Measurements from ENCODE around the gene AHCYL2.
A peak's percentile ranks its signal among the peaks of the same experiment; 100 is the strongest.

The AHCYL2 gene

DNA sequence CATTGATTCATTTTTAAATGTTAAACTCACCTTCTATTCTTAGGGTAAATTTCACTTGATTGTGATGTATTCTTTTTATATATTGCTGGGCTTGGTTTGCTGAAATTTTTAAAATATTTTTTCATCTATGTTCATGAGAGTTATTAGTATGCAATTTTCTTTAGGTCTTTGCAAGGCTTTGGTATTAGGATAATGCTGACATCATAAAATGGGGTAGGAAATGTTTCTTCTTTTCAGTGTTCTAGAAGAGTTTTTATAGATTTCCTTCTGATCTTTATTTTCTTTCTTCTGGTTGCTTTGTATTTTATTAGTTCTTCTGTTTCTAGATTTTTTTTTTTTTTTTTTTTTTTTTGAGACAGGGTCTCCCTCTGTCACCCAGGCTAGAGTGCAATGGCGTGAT lies 56.3 kb downstream of the AHCYL2 start:
- no peak for DNase-seq
- Histone ChIP-seq H3K27me3 (replicated peaks) (no peaks in the 10 kb centered on the region), H3K27ac (no peak overlapping the region), H3K4me3 (ENCODE audit: low read depth, low read length) (no peak overlapping the region), H3K36me3 (replicated peaks) (no peaks in the 10 kb centered on the region)
- in situ Hi-C loops (cut with HindIII; ENCODE audit: low pct_ligation_motif_present, low sequenced_read_pairs), result no loop called here
- TF ChIP-seq CTCF (IDR thresholded peaks at IDR 0.05; ENCODE audit: low read depth, low read length, missing control alignments), result no peak

DNA sequence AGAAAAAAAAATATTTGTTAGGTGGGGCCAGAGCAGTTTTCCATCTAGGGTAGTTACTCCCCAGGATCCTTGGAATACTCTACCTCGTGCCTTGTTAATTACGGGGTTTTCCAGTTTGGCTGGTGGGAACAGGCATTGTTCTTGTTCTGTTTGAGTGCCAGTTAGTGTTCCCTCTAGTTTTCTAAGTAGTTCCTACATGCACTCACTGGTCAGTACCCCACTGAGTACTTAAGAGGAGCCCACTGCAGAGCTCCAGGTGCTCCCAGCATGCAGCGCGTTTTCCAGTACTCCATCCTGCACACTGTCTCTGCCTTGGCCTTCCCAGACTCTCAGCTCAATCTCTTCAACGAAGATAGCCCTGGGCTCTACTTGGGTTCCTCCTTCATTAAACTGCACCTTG lies 58.0 kb downstream of the AHCYL2 start:
- no peak for DNase-seq
- no peak for TF ChIP-seq CTCF (IDR thresholded peaks at IDR 0.05; ENCODE audit: low read depth, low read length, missing control alignments)
- no peak overlapping the region for H3K4me3 ChIP-seq (ENCODE audit: low read depth, low read length)
- no peak overlapping the region for H3K27ac ChIP-seq
- no peaks in the 10 kb centered on the region for H3K36me3 ChIP-seq (replicated peaks)
- no peaks in the 10 kb centered on the region for H3K27me3 ChIP-seq (replicated peaks)
- in situ Hi-C loops (cut with HindIII; ENCODE audit: low pct_ligation_motif_present, low sequenced_read_pairs), result no loop called here

GRCh38 chr7:129283936-129284335 lies 59.1 kb downstream of the AHCYL2 start:
- H3K27ac ChIP-seq, result no peak overlapping the region
- no peaks in the 10 kb centered on the region for H3K36me3 ChIP-seq (replicated peaks)
- no peaks in the 10 kb centered on the region for H3K27me3 ChIP-seq (replicated peaks)
- no peak overlapping the region for H3K4me3 ChIP-seq (ENCODE audit: low read depth, low read length)
- no peak for DNase-seq
- TF ChIP-seq CTCF (IDR thresholded peaks at IDR 0.05; ENCODE audit: low read depth, low read length, missing control alignments), result no peak
- in situ Hi-C loops (cut with HindIII; ENCODE audit: low pct_ligation_motif_present, low sequenced_read_pairs), result no loop called here

DNA sequence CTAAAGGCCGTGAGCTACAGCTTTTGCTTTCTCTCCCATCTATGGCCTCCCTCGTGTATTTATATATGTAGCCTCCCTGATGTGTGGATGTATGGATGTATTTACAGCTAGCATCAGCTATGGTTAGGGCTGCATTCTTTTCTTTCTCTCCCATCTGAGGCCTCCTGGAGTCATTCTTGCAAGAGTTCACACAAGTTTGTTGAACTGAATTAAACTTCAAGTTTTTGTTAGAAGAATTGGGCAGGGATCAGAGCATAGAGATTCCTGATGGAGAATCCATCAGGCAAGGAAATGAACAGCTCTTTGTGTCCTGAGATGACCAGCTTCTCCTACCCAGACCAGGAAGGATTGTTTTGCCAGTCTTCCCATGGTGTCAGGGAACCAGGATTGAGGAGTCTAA lies 60.3 kb downstream of the AHCYL2 start:
- H3K4me3 ChIP-seq (ENCODE audit: low read depth, low read length), result no peak overlapping the region
- no peak overlapping the region for H3K27ac ChIP-seq
- DNase-seq, result no peak
- no peaks in the 10 kb centered on the region for H3K27me3 ChIP-seq (replicated peaks)
- H3K36me3 ChIP-seq (replicated peaks), result no peaks in the 10 kb centered on the region
- TF ChIP-seq CTCF (IDR thresholded peaks at IDR 0.05; ENCODE audit: low read depth, low read length, missing control alignments), result no peak
- in situ Hi-C loops (cut with HindIII; ENCODE audit: low pct_ligation_motif_present, low sequenced_read_pairs), result no loop called here

DNA sequence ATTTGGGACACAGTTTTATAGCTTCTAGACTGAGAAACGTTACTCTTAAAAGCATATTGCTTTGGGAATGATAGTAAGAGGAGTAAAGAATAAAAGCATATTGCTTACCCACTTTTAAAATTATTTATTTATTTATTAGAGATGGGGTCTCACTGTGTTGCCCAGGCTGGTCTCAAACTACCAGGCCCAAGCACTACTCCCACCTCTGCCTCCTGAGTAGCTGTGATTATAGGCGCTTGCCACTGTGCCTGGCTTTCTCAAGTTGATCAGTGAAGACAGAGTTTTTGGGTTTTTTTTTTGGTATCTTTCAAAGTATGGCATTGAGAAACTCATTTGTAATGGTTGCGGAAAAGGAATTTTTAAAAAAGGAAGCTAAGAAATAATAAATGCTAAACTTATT lies 68.0 kb downstream of the AHCYL2 start:
- no peaks in the 10 kb centered on the region for H3K27me3 ChIP-seq (replicated peaks)
- in situ Hi-C loops (cut with HindIII; ENCODE audit: low pct_ligation_motif_present, low sequenced_read_pairs), result no loop called here
- DNase-seq, result no peak
- H3K36me3 ChIP-seq (replicated peaks), result no peaks in the 10 kb centered on the region
- no peak for TF ChIP-seq CTCF (IDR thresholded peaks at IDR 0.05; ENCODE audit: low read depth, low read length, missing control alignments)
- H3K4me3 ChIP-seq (ENCODE audit: low read depth, low read length), result no peak overlapping the region
- H3K27ac ChIP-seq, result no peak overlapping the region

GRCh38 chr7:129295015-129295423 lies 70.2 kb downstream of the AHCYL2 start:
- Histone ChIP-seq H3K4me3 (ENCODE audit: low read depth, low read length) (no peak overlapping the region), H3K27me3 (replicated peaks) (no peaks in the 10 kb centered on the region), H3K36me3 (replicated peaks) (no peaks in the 10 kb centered on the region), H3K27ac (no peak overlapping the region)
- in situ Hi-C loops (cut with HindIII; ENCODE audit: low pct_ligation_motif_present, low sequenced_read_pairs), result no loop called here
- no peak for TF ChIP-seq CTCF (IDR thresholded peaks at IDR 0.05; ENCODE audit: low read depth, low read length, missing control alignments)
- DNase-seq, result peak; percentile 45

Data from brain microvascular endothelial cell (primary cell).